ENCODE results near the gene OR4N5.
A peak's percentile ranks its signal among the peaks of the same experiment; 100 is the strongest.

The OR4N5 gene

GRCh38 chr14:20180486-20180885 is 41.9 kb downstream of the OR4N5 start:
- Histone ChIP-seq H3K27me3 (no peaks in the 10 kb centered on the region), H3K27ac (peak overlapping the region in 3 of 11 experiments; percentile 35 to 71 (median 39); a peak in 7 of 22 replicates), H4K20me1 (no peaks in the 10 kb centered on the region), H3K9ac (no peak overlapping the region), H3K4me2 (peak overlapping the region in 5 of 11 experiments; percentile 41 to 82 (median 64); a peak in 10 of 22 replicates), H3K4me3 (0 out of 20 replicates have a peak overlapping the region, but pooled peaks of 1 of the 10 experiments have one; percentile 18), H3K36me3 (no peaks in the 10 kb centered on the region), H3K9me3 (replicated peaks in 1 of 11) (no peaks in the 10 kb centered on the region), H3K4me1 (peaks cover 0 to 35% (median 10%) of the 10 kb centered on the region in 10 experiments; a peak in 10 of 20 replicates)
- no peak for TF ChIP-seq Cebpa-rat (IDR thresholded peaks at IDR 0.05)

- Histone ChIP-seq H4K20me1 (no peaks in the 10 kb centered on the region), H3K4me2 (no peak overlapping the region), H3K4me1 (peaks cover 0 to 26% (median 7%) of the 10 kb centered on the region in 10 experiments; a peak in 10 of 20 replicates), H3K9me3 (replicated peaks in 1 of 11) (no peaks in the 10 kb centered on the region), H3K9ac (no peak overlapping the region), H3K27ac (no peak overlapping the region), H3K4me3 (no peak overlapping the region), H3K36me3 (no peaks in the 10 kb centered on the region), H3K27me3 (no peaks in the 10 kb centered on the region)
- no peak for TF ChIP-seq Cebpa-rat (IDR thresholded peaks at IDR 0.05)
Measured at GRCh38 chr14:20184181-20184580, 45.6 kb downstream of the OR4N5 start.

- Histone ChIP-seq H3K4me2 (no peak within 1 kb of the TSS), H3K27me3 (no peaks in the 10 kb centered on the region), H3K9me3 (replicated peaks in 1 of 11) (no peaks in the 10 kb centered on the region), H3K9ac (no peak within 1 kb of the TSS), H3K4me1 (no peaks in the 10 kb centered on the region), H3K27ac (no peak within 1 kb of the TSS), H3K36me3 (no peaks in the 10 kb centered on the region), H4K20me1 (no peaks in the 10 kb centered on the region), H3K4me3 (no peak within 1 kb of the TSS)
- TF ChIP-seq Cebpa-rat (IDR thresholded peaks at IDR 0.05) = no peak
Measured at GRCh38 chr14:20190596-20190995, 52.0 kb downstream of the OR4N5 start, which contains the start of gene OR11G2. Gene OR11G2 (plus strand): TSS chr14:20190896. CDS start chr14:20197438, 6,542 bp downstream.

GRCh38 chr14:20191396-20191795 is 52.8 kb downstream of the OR4N5 start:
- no peak overlapping the region for H3K9ac ChIP-seq
- H3K27ac ChIP-seq = no peak overlapping the region
- no peaks in the 10 kb centered on the region for H3K27me3 ChIP-seq

GRCh38 chr14:20194101-20194500 is 55.5 kb downstream of the OR4N5 start:
- Histone ChIP-seq H3K27ac (no peak overlapping the region), H3K27me3 (no peaks in the 10 kb centered on the region), H3K4me2 (no peak overlapping the region), H3K9ac (no peak overlapping the region), H3K4me3 (no peak overlapping the region), H4K20me1 (no peaks in the 10 kb centered on the region), H3K9me3 (replicated peaks in 1 of 11) (no peaks in the 10 kb centered on the region), H3K4me1 (peaks cover 0 to 10% (median 0%) of the 10 kb centered on the region in 10 experiments; a peak in 1 of 20 replicates), H3K36me3 (no peaks in the 10 kb centered on the region)
- TF ChIP-seq Cebpa-rat (IDR thresholded peaks at IDR 0.05) = no peak

More at GRCh38 chr14:20191396-20191795, 52.8 kb downstream of the OR4N5 start:
- Histone ChIP-seq H3K4me1 (no peaks in the 10 kb centered on the region), H4K20me1 (no peaks in the 10 kb centered on the region), H3K36me3 (no peaks in the 10 kb centered on the region), H3K4me3 (no peak overlapping the region), H3K9me3 (replicated peaks in 1 of 11) (no peaks in the 10 kb centered on the region), H3K4me2 (no peak overlapping the region)
- no peak for TF ChIP-seq Cebpa-rat (IDR thresholded peaks at IDR 0.05)

All from BLaER1 treated with 17β-estradiol and CSF1 and Interleukin-3, amounts not matched to agents 10 nM and 100 nM (cell line).